ENCODE results near the gene EML3.
"Not testable (repeated sequence)": the region's sequence is repeated elsewhere in the genome, so short reads cannot be mapped to it uniquely, and the experiment has no call there.

EML3 gene

GRCh38 chr11:62612366-62613290 lies at the start of gene EML3, which contains the start of gene ROM1:
Gene EML3, minus strand, starts transcription at chr11:62612775. Its CDS starts 318 bp downstream, at chr11:62612457.
Gene ROM1, plus strand, starts transcription at chr11:62613257. Its CDS starts 25 bp downstream, at chr11:62613282.
- peak; percentile 78 to 80 for DNase-seq (ENCODE audit: low read depth in 1 of 2, low spot score in 1 of 2)

- no peak for DNase-seq (ENCODE audit: low read depth in 1 of 2, low spot score in 1 of 2)
Measured at GRCh38 chr11:62656796-62657429, 44.3 kb upstream of the EML3 start.

- DNase-seq (ENCODE audit: low read depth in 1 of 2, low spot score in 1 of 2): no peak
Measured at GRCh38 chr11:62654297-62654696, 41.7 kb upstream of the EML3 start.

- no peak for DNase-seq (ENCODE audit: low read depth in 1 of 2, low spot score in 1 of 2)
Measured at GRCh38 chr11:62652161-62653006, 39.8 kb upstream of the EML3 start.

- not testable (repeated sequence) for DNase-seq (ENCODE audit: low read depth in 1 of 2, low spot score in 1 of 2)
Measured at GRCh38 chr11:62650283-62650682, 37.7 kb upstream of the EML3 start.

GRCh38 chr11:62649486-62649885 lies 36.9 kb upstream of the EML3 start:
- DNase-seq (ENCODE audit: low read depth in 1 of 2, low spot score in 1 of 2): no peak

- DNase-seq (ENCODE audit: low read depth in 1 of 2, low spot score in 1 of 2): no peak
Measured at GRCh38 chr11:62648967-62649364, 36.4 kb upstream of the EML3 start.

GRCh38 chr11:62648185-62648966 lies 35.8 kb upstream of the EML3 start:
- no peak for DNase-seq (ENCODE audit: low read depth in 1 of 2, low spot score in 1 of 2)

GRCh38 chr11:62647609-62648005 lies 35.0 kb upstream of the EML3 start:
- no peak for DNase-seq (ENCODE audit: low read depth in 1 of 2, low spot score in 1 of 2)

GRCh38 chr11:62646825-62647608 lies 34.4 kb upstream of the EML3 start:
- no peak for DNase-seq (ENCODE audit: low read depth in 1 of 2, low spot score in 1 of 2)

GRCh38 chr11:62645946-62646824 lies 33.6 kb upstream of the EML3 start, which contains the start of gene GANAB:
Gene GANAB, minus strand, starts transcription at chr11:62646613. Its CDS starts 14 bp downstream, at chr11:62646599.
- peak; percentile 98 to 99 for DNase-seq (ENCODE audit: low read depth in 1 of 2, low spot score in 1 of 2)

- DNase-seq (ENCODE audit: low read depth in 1 of 2, low spot score in 1 of 2): no peak
Measured at GRCh38 chr11:62645671-62645945, 33.0 kb upstream of the EML3 start.

GRCh38 chr11:62644220-62644619 lies 31.6 kb upstream of the EML3 start:
- DNase-seq (ENCODE audit: low read depth in 1 of 2, low spot score in 1 of 2): no peak

- DNase-seq (ENCODE audit: low read depth in 1 of 2, low spot score in 1 of 2): no peak
Measured at GRCh38 chr11:62632492-62632891, 19.9 kb upstream of the EML3 start.

- DNase-seq (ENCODE audit: low read depth in 1 of 2, low spot score in 1 of 2): no peak
Measured at GRCh38 chr11:62627713-62628112, 15.1 kb upstream of the EML3 start.

GRCh38 chr11:62622476-62623089 lies 10.0 kb upstream of the EML3 start:
- no peak for DNase-seq (ENCODE audit: low read depth in 1 of 2, low spot score in 1 of 2)

GRCh38 chr11:62621567-62622470 lies 9.2 kb upstream of the EML3 start, which contains the start of gene B3GAT3:
Gene B3GAT3, minus strand, starts transcription at chr11:62621986. Its CDS starts 39 bp downstream, at chr11:62621947.
- peak; percentile 92 to 94 for DNase-seq (ENCODE audit: low read depth in 1 of 2, low spot score in 1 of 2)

All from activated T-helper 1 cell treated with anti-CD3 and anti-CD28 coated beads, Interleukin-2, amount 50 U/mL, for 16 hours (primary cell).